Fibroblast of pulmonary artery (primary cell): Measurements from ENCODE around the gene WWP2.

ENCODE experiments used
- DNase-seq: peaks from one replicate; pipeline ENCODE4 v3.0.0-alpha.2; 2010; ENCODE audit warnings: low read depth
- H3K4me3 ChIP-seq: replicated peaks from 2 replicates; pipeline ENCODE4 v1.5.1; 2011; ENCODE audit warnings: low read depth, mild to moderate bottlenecking, control low read depth, low read length, moderate library complexity
- TF ChIP-seq, protein P1 (sequence below): IDR thresholded peaks from 2 replicates; pipeline ENCODE4 v1.5.1; 2011; ENCODE audit warnings: mild to moderate bottlenecking, control low read depth, low read length, inconsistent platforms; ENCODE audit errors: missing control alignments

WWP2 gene

DNA sequence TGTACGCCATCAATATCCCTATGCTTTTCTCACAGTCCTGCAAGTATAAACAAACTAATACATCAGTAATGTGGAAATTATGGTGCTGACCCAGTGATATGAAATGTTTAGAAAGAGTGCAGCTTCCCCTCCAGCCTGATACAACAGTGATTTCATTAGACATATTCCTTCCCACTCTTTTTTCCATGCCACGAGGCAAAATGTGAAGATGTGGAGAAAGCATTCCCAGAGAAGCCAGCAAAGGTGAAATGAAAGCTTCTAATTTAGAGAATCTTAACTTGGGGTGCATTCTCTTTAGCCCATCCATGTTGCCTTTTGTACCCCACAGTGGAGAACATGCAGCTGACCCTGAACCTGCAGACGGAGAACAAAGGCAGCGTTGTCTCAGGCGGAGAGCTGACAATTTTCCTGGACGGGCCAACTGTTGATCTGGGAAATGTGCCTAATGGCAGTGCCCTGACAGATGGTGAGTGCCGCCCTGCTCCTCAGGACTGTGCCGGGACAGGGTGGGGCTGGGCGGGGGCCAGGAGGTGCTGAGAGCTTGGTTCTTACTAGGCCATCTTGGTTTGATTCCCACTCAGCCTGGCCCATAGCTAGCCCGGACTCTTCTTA lies 77.8 kb downstream of the WWP2 start:
- TF ChIP-seq, protein P1, sequence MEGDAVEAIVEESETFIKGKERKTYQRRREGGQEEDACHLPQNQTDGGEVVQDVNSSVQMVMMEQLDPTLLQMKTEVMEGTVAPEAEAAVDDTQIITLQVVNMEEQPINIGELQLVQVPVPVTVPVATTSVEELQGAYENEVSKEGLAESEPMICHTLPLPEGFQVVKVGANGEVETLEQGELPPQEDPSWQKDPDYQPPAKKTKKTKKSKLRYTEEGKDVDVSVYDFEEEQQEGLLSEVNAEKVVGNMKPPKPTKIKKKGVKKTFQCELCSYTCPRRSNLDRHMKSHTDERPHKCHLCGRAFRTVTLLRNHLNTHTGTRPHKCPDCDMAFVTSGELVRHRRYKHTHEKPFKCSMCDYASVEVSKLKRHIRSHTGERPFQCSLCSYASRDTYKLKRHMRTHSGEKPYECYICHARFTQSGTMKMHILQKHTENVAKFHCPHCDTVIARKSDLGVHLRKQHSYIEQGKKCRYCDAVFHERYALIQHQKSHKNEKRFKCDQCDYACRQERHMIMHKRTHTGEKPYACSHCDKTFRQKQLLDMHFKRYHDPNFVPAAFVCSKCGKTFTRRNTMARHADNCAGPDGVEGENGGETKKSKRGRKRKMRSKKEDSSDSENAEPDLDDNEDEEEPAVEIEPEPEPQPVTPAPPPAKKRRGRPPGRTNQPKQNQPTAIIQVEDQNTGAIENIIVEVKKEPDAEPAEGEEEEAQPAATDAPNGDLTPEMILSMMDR: no peak
- H3K4me3 ChIP-seq: no peak overlapping the region
- no peak for DNase-seq

DNA sequence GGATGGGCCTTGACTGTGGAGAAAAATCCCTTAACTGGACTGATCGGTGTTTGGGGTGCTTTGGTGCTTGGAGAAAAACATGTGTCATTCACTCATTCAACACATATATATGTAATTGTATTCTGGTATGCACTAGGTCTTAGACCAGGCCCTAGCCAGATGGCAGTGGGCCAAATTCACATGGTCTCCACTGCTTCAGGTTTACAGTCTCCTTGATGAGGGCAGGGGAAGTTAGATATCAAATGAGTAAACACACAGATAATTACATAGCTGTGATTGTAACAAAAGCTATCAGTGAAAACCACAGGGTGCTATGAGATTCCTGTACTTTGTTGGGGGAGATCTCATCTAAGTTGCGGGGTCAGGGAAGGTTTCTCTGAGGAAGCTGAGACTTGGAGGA lies 78.8 kb downstream of the WWP2 start:
- TF ChIP-seq, protein P1: no peak
- no peak overlapping the region for H3K4me3 ChIP-seq
- no peak for DNase-seq

DNA sequence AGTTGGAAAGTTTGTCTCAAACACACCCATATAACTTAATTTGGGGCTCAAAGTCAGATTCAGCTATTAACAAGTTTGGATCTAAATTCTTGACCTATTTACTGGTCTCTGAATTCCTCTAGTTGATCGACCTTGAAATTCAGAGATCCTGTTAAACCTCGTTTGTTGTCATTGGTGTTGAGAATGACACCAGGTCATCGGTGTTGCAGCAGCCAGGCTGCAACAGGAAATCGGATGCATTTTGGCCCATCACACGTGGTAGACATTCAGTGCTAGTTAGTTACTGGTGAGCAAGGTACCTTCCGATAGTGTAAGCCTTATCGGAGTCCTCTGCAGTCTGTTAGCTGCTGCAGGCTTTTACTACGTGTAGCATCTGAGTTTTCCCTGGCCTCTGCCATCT lies 82.3 kb downstream of the WWP2 start:
- H3K4me3 ChIP-seq: no peak overlapping the region
- no peak for DNase-seq
- TF ChIP-seq, protein P1: no peak

DNA sequence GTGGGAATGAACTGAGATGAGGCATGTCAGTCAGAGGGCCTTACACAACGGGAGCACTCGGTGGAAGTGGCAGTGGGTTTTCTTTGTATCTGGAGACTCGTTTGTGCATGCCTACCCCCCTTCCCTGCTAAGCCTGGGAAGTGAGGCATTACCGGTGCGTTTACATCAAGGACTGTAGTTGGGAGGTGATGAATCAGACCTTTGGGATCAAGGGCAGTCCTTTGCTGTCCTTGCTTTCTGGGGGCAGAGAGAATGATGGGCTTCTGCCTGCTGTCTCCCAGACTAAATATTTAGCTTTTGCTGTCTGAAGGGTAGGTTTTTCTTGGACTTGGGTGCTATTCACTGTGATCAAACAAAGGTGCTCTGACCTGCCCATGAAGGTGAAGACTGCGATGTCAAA lies 83.0 kb downstream of the WWP2 start:
- no peak for DNase-seq
- H3K4me3 ChIP-seq: no peak overlapping the region
- TF ChIP-seq, protein P1: no peak

DNA sequence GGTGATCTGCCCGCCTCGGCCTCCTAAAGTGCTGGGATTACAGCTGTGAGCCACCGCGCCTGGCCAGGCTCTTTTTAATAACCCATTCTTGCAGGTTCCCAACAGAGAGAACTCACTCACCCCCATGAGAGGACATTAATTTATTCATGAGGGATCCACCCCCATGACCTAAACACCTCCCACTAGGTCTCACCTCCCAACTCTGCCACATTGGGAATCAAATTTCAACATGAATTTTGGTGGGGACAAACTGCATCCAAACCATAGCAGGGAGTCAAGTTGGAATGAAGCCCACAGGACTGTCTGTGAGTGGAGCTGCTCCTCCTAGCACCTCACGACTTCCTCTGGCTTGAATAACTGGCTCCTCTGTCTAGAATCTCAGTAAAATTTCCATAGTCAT lies 85.5 kb downstream of the WWP2 start:
- TF ChIP-seq, protein P1: no peak
- no peak overlapping the region for H3K4me3 ChIP-seq
- DNase-seq: no peak

DNA sequence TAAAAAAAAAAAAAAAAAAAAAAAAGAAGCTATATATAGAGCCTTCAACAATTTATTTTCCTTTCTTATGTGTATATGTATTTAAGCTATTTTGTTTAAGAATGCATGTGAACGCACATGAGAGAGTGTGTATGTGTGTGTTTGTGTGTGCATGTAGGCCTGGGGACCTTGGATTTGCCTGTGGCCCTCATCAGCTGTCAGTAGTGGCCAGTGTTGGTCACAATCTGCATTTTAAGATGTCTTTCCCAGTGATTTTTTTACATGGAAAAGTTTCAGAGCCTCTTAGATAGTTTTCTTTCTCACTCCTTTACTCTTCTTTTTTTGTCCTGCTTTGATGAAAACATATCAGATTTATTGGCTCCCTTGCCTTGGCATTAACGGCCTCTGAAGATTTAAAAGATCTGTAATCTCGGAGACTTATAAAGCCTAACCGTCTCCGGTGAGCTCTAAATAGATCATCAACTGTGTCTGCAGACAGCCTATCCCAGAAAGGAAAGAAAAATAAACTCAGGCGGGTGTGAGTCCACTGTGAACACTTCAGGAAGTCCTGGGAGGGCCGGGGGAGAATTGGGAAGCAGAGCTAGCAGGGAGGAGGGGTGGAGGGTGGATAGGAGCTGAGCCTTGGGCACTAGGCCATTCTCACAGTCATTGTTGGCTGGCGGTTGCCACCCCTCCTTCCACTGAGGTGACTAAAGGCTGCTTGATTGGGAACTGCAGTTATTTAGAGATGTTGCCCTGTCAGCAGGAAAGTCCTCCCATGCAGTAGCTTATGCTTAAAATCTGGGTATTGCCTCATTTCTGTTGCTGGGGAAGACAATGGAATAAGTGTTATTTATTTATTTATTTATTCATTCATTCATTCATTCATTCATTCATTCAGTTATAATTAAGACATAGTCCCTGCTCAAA lies 86.8 kb downstream of the WWP2 start:
- TF ChIP-seq, protein P1: peak; percentile 14
- DNase-seq: peak; percentile 92
- H3K4me3 ChIP-seq: no peak overlapping the region
